ENCODE results near the gene USP44.
"Not testable (repeated sequence)": the region's sequence is repeated elsewhere in the genome, so short reads cannot be mapped to it uniquely, and the experiment has no call there.

The USP44 gene

DNA sequence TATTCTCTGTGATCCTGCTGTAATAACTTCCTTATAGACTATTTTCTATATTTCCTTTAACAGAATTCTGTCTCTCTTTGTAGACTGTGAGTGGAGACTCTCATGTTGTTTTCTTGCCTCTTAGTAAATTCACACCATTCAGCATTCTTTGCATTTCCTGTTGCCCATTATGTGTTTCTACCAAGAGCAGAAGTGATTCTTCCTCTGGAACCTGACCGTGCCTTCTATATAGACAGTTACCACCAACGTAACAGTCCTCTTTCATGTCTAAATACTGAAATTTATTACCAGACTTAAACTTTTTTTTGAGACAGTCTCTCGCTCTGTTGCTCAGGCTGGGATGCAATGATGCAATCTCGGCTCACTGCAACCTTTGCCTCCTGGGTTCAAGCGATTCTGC, 46.2 kb downstream of the USP44 start:
- DNase-seq, result no peak

- DNase-seq, result no peak
Measured at GRCh38 chr12:95504140-95504539, 47.1 kb downstream of the USP44 start.

- DNase-seq, result no peak
Measured at GRCh38 chr12:95499772-95500171, 51.5 kb downstream of the USP44 start.

GRCh38 chr12:95498968-95499367, 52.3 kb downstream of the USP44 start:
- no peak for DNase-seq

- no peak for DNase-seq
Measured at GRCh38 chr12:95497031-95497430, 54.2 kb downstream of the USP44 start.

- DNase-seq, result no peak
Measured at GRCh38 chr12:95495433-95495832, 55.8 kb downstream of the USP44 start.

DNA sequence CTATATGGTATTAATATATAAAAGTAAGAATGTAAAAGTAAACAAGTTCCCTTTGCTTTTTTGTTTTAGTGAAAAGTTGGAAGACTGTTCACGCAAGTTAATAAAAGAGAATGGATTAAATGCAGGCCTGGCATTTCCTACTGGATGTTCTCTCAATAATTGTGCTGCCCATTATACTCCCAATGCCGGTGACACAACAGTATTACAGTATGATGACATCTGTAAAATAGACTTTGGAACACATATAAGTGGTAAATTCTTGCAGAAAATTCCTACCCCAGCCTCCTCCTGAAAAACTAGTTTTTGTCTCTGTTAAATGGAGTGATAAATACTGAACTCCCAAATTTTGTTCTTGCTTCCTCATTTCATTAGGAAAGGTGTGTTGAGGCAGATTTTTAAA, 56.4 kb downstream of the USP44 start:
- no peak for DNase-seq

- DNase-seq, result no peak
Measured at GRCh38 chr12:95492462-95492861, 58.8 kb downstream of the USP44 start.

- no peak for DNase-seq
Measured at GRCh38 chr12:95487024-95487423, 64.3 kb downstream of the USP44 start.

DNA sequence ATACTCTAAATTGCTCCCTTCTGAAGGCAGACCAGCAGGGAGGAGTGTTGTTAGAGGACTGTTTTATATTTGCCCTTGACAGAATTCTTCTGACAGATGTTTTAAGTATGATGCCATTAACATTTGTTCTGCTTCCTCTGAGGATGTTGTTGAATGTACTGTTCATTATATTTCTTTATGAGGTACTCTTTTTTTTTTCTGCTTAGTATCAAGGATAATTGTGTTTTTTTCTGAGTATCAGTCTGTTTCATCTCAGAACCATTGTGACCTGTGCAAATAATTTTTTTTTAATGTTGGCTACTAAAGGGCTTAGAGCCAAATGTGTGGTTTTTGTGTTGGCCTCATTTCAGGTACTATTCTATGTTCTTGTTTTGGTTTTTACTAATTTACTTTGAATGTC, 66.8 kb downstream of the USP44 start:
- no peak for DNase-seq

DNA sequence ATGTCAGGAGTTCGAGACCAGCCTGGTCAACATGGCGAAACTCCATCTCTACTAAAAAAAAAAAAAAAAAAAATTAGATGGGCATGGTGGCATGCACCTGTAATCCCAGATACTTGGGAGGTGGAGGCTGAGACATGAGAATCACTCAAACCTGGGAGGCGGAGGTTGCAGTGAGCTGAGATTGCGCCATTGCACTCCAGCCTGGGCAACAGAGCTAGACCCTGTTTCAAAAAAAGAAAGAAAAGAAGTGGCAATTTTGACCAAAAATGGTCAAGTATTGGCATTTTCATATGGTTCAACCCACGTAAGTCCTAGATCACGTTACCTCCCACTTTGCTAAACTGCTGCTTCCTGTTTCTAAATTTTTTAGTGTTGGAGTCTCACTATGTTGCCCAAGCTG, 68.7 kb downstream of the USP44 start:
- DNase-seq, result not testable (repeated sequence)

DNA sequence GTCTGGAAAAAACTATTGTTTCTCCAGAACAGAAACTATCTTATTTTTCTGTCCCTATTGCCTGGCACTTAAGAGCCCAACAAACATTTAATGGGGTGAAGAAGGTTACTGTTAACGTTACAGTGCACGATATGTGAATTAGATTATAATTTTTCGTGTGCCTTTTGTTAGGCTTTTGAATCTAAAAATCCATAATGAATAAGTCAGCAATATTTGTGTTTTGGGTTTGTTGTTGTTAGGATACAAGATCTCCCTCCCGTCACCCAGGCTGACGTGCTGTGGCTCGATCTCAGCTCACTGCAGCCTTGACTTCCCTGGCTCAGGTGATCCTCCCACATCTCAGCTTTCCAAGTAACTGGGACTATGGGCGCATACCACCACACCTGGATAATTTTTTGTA, 69.4 kb downstream of the USP44 start:
- DNase-seq, result no peak

DNA sequence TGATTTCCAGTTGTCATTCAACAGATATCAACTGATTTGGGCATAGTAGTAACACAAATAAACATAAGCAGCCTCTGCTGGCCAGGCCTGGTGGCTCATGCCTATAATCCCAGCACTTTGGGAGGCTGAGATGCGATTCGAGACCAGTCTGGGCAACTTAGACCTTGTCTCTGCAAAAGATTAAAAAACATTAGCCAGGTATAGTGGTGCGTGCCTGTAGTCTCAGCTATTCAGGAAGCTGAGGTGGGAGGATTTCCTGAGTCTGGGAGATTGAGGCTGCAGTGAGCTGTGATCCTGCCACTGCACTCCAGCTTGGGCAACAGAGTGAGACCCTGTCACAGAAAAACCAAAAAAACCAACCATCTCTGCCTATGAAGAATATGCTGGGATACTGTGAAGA, 70.2 kb downstream of the USP44 start:
- no peak for DNase-seq

GRCh38 chr12:95480230-95480629, 71.0 kb downstream of the USP44 start:
- DNase-seq, result no peak

DNA sequence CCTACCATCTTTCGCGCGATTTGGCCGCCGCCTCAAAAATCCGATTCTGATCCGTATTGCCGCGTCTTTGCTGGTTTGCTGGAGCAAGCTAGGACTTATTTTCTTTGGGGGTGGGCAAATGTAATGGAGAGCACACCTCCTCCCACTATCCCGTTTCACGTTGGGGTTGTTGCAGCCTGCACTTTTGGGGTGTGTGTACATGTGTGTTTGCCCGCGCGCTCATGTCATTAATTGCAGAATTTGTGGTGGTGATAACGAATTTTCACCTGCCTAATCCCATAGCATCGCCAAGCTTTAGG, 76.7 kb downstream of the USP44 start:
- DNase-seq, result no peak

GRCh38 chr12:95473884-95474659, 77.2 kb downstream of the USP44 start, which contains the start of gene METAP2:
Gene METAP2 (plus strand): TSS chr12:95474152. CDS start chr12:95474180, 28 bp downstream.
- DNase-seq, result peak; percentile 87

GRCh38 chr12:95473231-95473883, 77.9 kb downstream of the USP44 start:
- DNase-seq, result no peak

DNA sequence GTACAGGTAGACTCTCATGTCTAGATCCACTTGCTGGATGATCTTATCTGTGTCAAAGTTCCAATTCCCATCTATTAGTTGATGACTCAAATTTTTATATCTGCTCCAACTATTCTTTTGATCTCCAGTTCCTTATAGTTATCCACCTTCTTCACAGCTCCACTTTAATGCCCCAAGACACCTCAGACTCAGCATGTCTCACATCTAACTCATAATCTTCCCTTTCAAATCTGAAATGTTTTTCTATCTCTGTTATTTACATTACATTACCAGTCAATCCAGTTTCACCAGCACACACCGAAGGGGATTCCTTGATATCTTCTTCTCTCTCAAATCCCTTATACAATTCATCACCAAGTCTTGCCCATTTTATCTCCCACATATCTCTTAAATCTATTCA, 81.0 kb downstream of the USP44 start:
- no peak for DNase-seq
